Epithelial cell of umbilical artery (primary cell): Measurements from ENCODE around the gene PRKAA2. TPM values are rescaled to one million over a fixed set of nuclear protein-coding genes. Genes with fewer than 3 reads are reported as not detected.

Experiments
- total RNA-seq: library from RNA; depleted of rRNA; stranded (reverse); fragments of >200 nt; gene quantifications from 2 replicates; pipeline ENCODE4 v1.2.3, GENCODE V29; 2014

The PRKAA2 gene
- total RNA-seq: 2.3 and 3.8 TPM in 2 replicates

GRCh38 chr1:56644919-56645676 lies at the start of gene PRKAA2:
TSS of gene PRKAA2 (plus strand) at chr1:56645314. CDS start at chr1:56645388, 74 bp downstream.

Other genes starting within 250 kb of the PRKAA2 start
- 14.0 and 23.4 TPM in 2 replicates for gene PLPP3, start 65.8 kb upstream of the PRKAA2 start, total RNA-seq
- not detected in 2 replicates for gene FYB2, start 174.1 kb downstream of the PRKAA2 start, total RNA-seq
- gene C8A, start 209.5 kb downstream of the PRKAA2 start, total RNA-seq: not detected in 2 replicates